Measurements from ENCODE around the gene ATP6V1G3.
"Not testable (repeated sequence)": the region's sequence is repeated elsewhere in the genome, so short reads cannot be mapped to it uniquely, and the experiment has no call there.

ATP6V1G3 gene

GRCh38 chr1:198495631-198496030, 44.8 kb downstream of the ATP6V1G3 start:
- peak; percentile 85 for DNase-seq

DNA sequence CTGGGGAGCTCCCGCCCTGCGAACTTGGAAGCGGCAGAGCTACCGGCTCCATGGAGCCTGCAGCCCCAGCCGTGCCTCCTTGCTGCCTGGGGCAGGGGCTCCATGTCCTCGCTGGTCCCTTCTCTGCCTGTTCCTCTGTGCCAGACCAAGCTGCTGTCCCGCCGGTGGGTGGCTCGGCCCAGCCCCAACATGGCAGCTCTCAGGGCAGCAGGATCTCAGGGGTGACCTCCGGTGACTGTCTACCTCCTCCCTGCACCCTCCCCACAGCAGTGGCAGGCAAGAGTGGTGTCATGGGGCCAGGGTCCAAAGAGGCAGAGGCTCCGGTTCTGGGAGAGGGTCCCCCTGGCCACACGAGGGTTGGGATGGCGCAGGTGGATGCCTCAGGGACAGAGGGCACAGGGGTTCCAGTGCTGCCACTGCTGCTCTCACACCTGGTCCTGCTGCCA, 45.8 kb downstream of the ATP6V1G3 start:
- DNase-seq, result no peak

DNA sequence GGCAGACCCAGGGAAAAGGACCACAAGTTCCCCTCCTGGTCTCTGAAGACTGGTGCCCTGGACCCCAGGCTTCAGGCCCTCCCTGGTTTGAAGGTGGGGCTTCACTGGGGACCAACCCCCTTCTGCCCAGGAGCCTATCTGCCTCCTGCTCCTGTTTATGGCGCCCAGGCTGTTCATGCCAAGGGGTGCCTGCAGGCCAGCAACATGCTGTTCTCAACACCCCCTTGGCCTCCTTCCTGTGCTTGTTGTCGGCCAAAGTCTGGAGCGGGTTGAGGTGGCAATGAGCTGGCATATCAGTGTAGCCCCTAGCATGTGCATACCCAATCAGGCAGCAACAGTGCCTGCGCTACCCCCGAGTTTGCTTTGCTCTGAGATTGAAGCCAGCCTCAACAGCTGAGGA, 46.3 kb downstream of the ATP6V1G3 start:
- no peak for DNase-seq

DNA sequence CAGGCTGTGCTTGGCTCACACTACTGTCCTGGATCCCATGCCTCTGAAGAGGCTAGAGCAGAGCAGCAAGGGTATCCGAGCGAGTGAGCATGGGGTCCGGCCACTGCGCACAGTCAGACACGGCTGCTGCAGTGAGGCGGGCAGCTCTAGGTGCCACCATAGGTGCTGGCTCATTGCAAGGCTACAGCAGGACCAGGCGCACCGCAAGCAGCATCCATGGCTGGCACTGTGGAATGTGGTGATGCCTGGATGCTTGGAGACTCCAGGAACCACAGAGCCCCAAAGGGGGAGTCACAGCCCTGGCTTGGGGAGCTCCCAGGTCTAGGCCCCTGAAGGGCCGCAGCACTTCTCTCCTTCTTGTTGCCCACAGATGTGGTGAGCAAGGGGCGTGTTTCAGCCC, 47.2 kb downstream of the ATP6V1G3 start:
- DNase-seq, result peak; percentile 60

DNA sequence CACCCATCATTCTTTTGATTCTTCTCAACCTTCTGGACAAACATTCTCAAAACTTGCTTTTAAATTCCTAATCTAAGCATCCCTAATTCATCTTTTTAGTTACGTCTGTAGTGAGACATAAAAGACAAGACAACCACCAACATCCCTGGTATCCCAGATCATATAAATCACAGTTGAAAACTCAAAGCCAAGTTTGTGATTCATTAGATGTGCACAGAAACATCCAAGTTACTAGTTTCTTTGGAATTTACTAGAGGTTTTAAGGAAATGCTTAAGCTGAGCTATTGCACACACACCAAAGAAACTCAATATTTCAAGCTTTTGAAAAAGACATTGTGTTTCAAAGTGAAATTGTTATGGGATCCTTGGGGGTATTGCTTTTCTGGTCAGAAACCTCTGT, 47.6 kb downstream of the ATP6V1G3 start:
- peak; percentile 98 for DNase-seq

DNA sequence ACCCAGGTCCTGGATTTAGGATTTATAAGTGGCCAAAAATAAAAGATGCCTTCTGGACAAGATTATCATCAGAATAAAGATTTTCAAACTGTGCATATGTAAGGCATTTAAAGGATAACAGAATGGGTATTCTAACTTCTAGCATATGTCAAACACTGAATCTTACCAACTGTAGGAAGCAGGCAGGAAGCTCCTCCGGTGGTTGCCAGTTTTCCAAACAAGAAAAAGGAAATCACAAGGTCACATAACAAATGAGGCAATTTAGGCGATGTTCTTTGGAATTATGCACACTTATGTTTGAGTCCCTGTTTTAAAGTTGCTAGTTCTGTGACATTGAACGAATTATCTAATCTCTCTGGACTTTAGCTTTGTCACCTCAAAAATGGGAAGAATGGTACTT, 48.9 kb downstream of the ATP6V1G3 start:
- peak; percentile 36 for DNase-seq

GRCh38 chr1:198491028-198491427, 49.5 kb downstream of the ATP6V1G3 start:
- no peak for DNase-seq

- no peak for DNase-seq
Measured at GRCh38 chr1:198490224-198490623, 50.3 kb downstream of the ATP6V1G3 start.

- peak; percentile 28 for DNase-seq
Measured at GRCh38 chr1:198486903-198487302, 53.6 kb downstream of the ATP6V1G3 start.

DNA sequence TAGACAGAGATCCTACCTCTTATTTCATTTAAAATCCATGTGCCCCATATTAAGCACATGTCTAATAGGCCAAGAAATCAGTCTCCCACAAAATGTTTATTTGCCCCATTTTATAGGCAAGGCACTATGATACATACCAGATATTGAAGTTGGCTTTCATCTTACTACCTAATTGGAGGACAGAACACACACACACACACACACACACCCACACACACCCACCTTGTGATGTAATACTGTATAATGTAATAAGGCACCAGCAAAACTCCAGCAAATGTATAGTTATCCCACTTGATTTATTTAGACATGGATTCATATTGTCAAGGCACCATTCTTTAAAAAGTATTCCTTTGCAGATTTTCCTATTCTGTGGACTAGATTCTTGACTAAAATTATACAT, 56.8 kb downstream of the ATP6V1G3 start:
- no peak for DNase-seq

GRCh38 chr1:198483006-198483405, 57.5 kb downstream of the ATP6V1G3 start:
- no peak for DNase-seq

- DNase-seq, result no peak
Measured at GRCh38 chr1:198481661-198482060, 58.8 kb downstream of the ATP6V1G3 start.

- no peak for DNase-seq
Measured at GRCh38 chr1:198480876-198481275, 59.6 kb downstream of the ATP6V1G3 start.

- not testable (repeated sequence) for DNase-seq
Measured at GRCh38 chr1:198477354-198477753, 63.1 kb downstream of the ATP6V1G3 start.

All from fibroblast of skin of right biceps (primary cell).